ENCODE measurements around the gene LMO2.

- TF ChIP-seq CTCF (IDR thresholded peaks at IDR 0.05; ENCODE audit: insufficient read depth, low read length, poor library complexity, severe bottlenecking) (no peak), EZH2phosphoT487 (conservative IDR thresholded peaks at IDR 0.05; ENCODE audit: low read length) (no peak)
Observed at GRCh38 chr11:33909552-33909951, 17.7 kb upstream of the LMO2 start.
